ENCODE data around the gene GPATCH11.

Gene GPATCH11

GRCh38 chr2:37109523-37109922 lies 25.2 kb downstream of the GPATCH11 start:
- DNase-seq: no peak

- DNase-seq: no peak
Measured at GRCh38 chr2:37110306-37111212, 26.2 kb downstream of the GPATCH11 start.

GRCh38 chr2:37111958-37112357 lies 27.6 kb downstream of the GPATCH11 start:
- no peak for DNase-seq

GRCh38 chr2:37117566-37117965 lies 33.2 kb downstream of the GPATCH11 start:
- DNase-seq: no peak

GRCh38 chr2:37119157-37119556 lies 34.8 kb downstream of the GPATCH11 start:
- DNase-seq: no peak

- DNase-seq: no peak
Measured at GRCh38 chr2:37125416-37125815, 41.1 kb downstream of the GPATCH11 start.

GRCh38 chr2:37132914-37133313 lies 48.6 kb downstream of the GPATCH11 start:
- DNase-seq: no peak

GRCh38 chr2:37142546-37142945 lies 58.2 kb downstream of the GPATCH11 start:
- DNase-seq: no peak

- DNase-seq: no peak
Measured at GRCh38 chr2:37143974-37144373, 59.7 kb downstream of the GPATCH11 start.

GRCh38 chr2:37146062-37146461 lies 61.7 kb downstream of the GPATCH11 start:
- DNase-seq: no peak

GRCh38 chr2:37148325-37148724 lies 64.0 kb downstream of the GPATCH11 start:
- DNase-seq: no peak
